Astrocyte (in vitro differentiated cells and primary cell): ENCODE results near the gene ALDH6A1. TPM values are rescaled to one million over a fixed set of nuclear protein-coding genes. Genes with fewer than 3 reads are reported as not detected.

Experiments
- DNase-seq: peaks from one replicate; pipeline ENCODE4 v3.0.0-alpha.2; 2010; ENCODE audit warnings: low read depth
- FAIRE-seq: peaks from 2 replicates; lab custom pipeline; 2011; peaks lifted over from hg19 to GRCh38; lab: Jason Lieb, UNC
- H2AFZ ChIP-seq: 2 replicates; pipeline ENCODE4 v1.6.0; 2012; ENCODE audit warnings: low read depth, low read length, inconsistent platforms
- H3K27ac ChIP-seq: 2 replicates; pipeline ENCODE4 v1.5.1; 2011; ENCODE audit warnings: low read depth, low read length, inconsistent platforms
- H3K27me3 ChIP-seq: 2 replicates; pipeline ENCODE4 v1.6.0; 2011; ENCODE audit warnings: low read length, inconsistent platforms; ENCODE audit not compliant: insufficient read depth
- H3K36me3 ChIP-seq: 2 replicates; pipeline ENCODE4 v1.5.1; 2011; ENCODE audit warnings: low read length, inconsistent platforms; ENCODE audit not compliant: insufficient read depth
- H3K4me1 ChIP-seq: 2 replicates; pipeline ENCODE4 v1.5.1; 2011; ENCODE audit warnings: low read length, inconsistent platforms; ENCODE audit not compliant: insufficient read depth
- H3K4me2 ChIP-seq: 2 replicates; pipeline ENCODE4 v1.6.0; 2012; ENCODE audit warnings: low read length, inconsistent platforms
- H3K4me3 ChIP-seq: 2 replicates; pipeline ENCODE4 v1.5.1; 2011; ENCODE audit warnings: low read depth, mild to moderate bottlenecking, low read length, inconsistent platforms; ENCODE audit not compliant: insufficient read depth
- H3K79me2 ChIP-seq: 2 replicates; pipeline ENCODE4 v1.6.0; 2012; ENCODE audit warnings: mild to moderate bottlenecking, low read length, inconsistent platforms; ENCODE audit not compliant: insufficient read depth
- H3K9ac ChIP-seq: 2 replicates; pipeline ENCODE4 v1.6.0; 2012; ENCODE audit warnings: mild to moderate bottlenecking, low read length, inconsistent platforms
- H3K9me3 ChIP-seq: 2 replicates; pipeline ENCODE4 v1.5.1; 2012; ENCODE audit warnings: low read depth, mild to moderate bottlenecking, low read length, inconsistent platforms; ENCODE audit not compliant: insufficient read depth
- H4K20me1 ChIP-seq: 2 replicates; pipeline ENCODE4 v1.6.0; 2012; ENCODE audit warnings: low read length, inconsistent platforms; ENCODE audit not compliant: insufficient read depth
- H3K27ac Mint-ChIP-seq: one replicate; pipeline ENCODE4 v1.8.0; 2021; ENCODE audit warnings: mild to moderate bottlenecking, mixed read lengths; ENCODE audit not compliant: unreplicated experiment
- H3K27me3 Mint-ChIP-seq: one replicate; pipeline ENCODE4 v1.8.0; 2021; ENCODE audit warnings: low read depth, mixed read lengths; ENCODE audit not compliant: unreplicated experiment
- H3K36me3 Mint-ChIP-seq: one replicate; pipeline ENCODE4 v1.8.0; 2021; ENCODE audit warnings: low read depth, mixed read lengths; ENCODE audit not compliant: unreplicated experiment
- H3K4me1 Mint-ChIP-seq: one replicate; pipeline ENCODE4 v1.8.0; 2021; ENCODE audit warnings: low read depth, mixed read lengths; ENCODE audit not compliant: unreplicated experiment
- H3K4me3 Mint-ChIP-seq: one replicate; pipeline ENCODE4 v1.8.0; 2021; ENCODE audit warnings: mild to moderate bottlenecking, moderate library complexity, mixed read lengths; ENCODE audit not compliant: unreplicated experiment
- H3K9me3 Mint-ChIP-seq: one replicate; pipeline ENCODE4 v1.8.0; 2021; ENCODE audit warnings: mild to moderate bottlenecking, mixed read lengths; ENCODE audit not compliant: unreplicated experiment
- CTCF ChIP-seq: IDR thresholded peaks from 2 replicates; pipeline ENCODE4 v1.5.1; 2011; ENCODE audit warnings: low read depth, mild to moderate bottlenecking, inconsistent platforms, low read length, moderate library complexity; ENCODE audit not compliant: insufficient read depth
- EZH2 ChIP-seq: IDR thresholded peaks from 2 replicates; pipeline ENCODE4 v1.6.1; 2012; ENCODE audit warnings: mild to moderate bottlenecking, low read length, inconsistent platforms; ENCODE audit not compliant: insufficient read depth
- total RNA-seq: library from RNA; stranded (reverse); gene quantifications from 2 replicates; pipeline ENCODE4 v1.2.1, GENCODE V29; 2021

ALDH6A1 gene
- total RNA-seq, 1 donor from 2014 or later = 12.0 TPM

- FAIRE-seq = no peak
Observed at GRCh38 chr14:74085828-74086227, 1.6 kb upstream of the ALDH6A1 start.

GRCh38 chr14:74085047-74085637 is 889 bp upstream of the ALDH6A1 start:
- no peak for TF ChIP-seq EZH2
- no peak for TF ChIP-seq CTCF
- peak overlapping the region; percentile 87 for H3K27ac ChIP-seq
- peaks cover 19% of the 10 kb centered on the region for H3K79me2 ChIP-seq
- peaks cover 6% of the 10 kb centered on the region for H3K4me1 ChIP-seq
- H3K27ac Mint-ChIP-seq = peak overlapping the region; percentile 97
- H4K20me1 ChIP-seq = no peaks in the 10 kb centered on the region
- no peaks in the 10 kb centered on the region for H3K9me3 Mint-ChIP-seq
- H3K9ac ChIP-seq = peak overlapping the region; percentile 96
- peak overlapping the region; percentile 90 for H3K4me2 ChIP-seq
- DNase-seq (peak; percentile 41), FAIRE-seq (no peak)
- no peaks in the 10 kb centered on the region for H3K36me3 ChIP-seq
- no peaks in the 10 kb centered on the region for H3K9me3 ChIP-seq
- no peaks in the 10 kb centered on the region for H3K36me3 Mint-ChIP-seq
- H3K27me3 ChIP-seq = no peaks in the 10 kb centered on the region
- H3K4me1 Mint-ChIP-seq = peaks cover 9% of the 10 kb centered on the region
- H2AFZ ChIP-seq = peak overlapping the region; percentile 78
- H3K4me3 ChIP-seq = peak overlapping the region; percentile 96
- H3K4me3 Mint-ChIP-seq = peak overlapping the region; percentile 97
- no peaks in the 10 kb centered on the region for H3K27me3 Mint-ChIP-seq

More at GRCh38 chr14:74085828-74086227, 1.6 kb upstream of the ALDH6A1 start:
- Histone ChIP-seq H3K79me2 (peaks cover 19% of the 10 kb centered on the region), H2AFZ (no peak overlapping the region), H3K36me3 (no peaks in the 10 kb centered on the region), H3K27me3 (no peaks in the 10 kb centered on the region), H3K4me3 (peak overlapping the region; percentile 96), H3K9ac (peak overlapping the region; percentile 96), H3K4me1 (peaks cover 6% of the 10 kb centered on the region), H4K20me1 (no peaks in the 10 kb centered on the region), H3K4me2 (peak overlapping the region; percentile 90), H3K9me3 (no peaks in the 10 kb centered on the region), H3K27ac (no peak overlapping the region)
- Mint-ChIP-seq H3K4me1 (peaks cover 9% of the 10 kb centered on the region), H3K36me3 (no peaks in the 10 kb centered on the region), H3K27me3 (no peaks in the 10 kb centered on the region), H3K27ac (no peak overlapping the region), H3K9me3 (no peaks in the 10 kb centered on the region), H3K4me3 (peak overlapping the region; percentile 97)
- no peak for DNase-seq
- TF ChIP-seq EZH2 = no peak
- TF ChIP-seq CTCF = no peak

- DNase-seq (no peak), FAIRE-seq (no peak)
- Histone ChIP-seq H3K9ac (peak overlapping the region; percentile 93), H3K79me2 (peaks cover 14% of the 10 kb centered on the region), H2AFZ (peak overlapping the region; percentile 96), H3K9me3 (no peaks in the 10 kb centered on the region), H3K27me3 (no peaks in the 10 kb centered on the region), H3K4me1 (peaks cover 6% of the 10 kb centered on the region), H3K27ac (peak overlapping the region; percentile 70), H4K20me1 (no peaks in the 10 kb centered on the region), H3K4me2 (peak overlapping the region; percentile 100), H3K36me3 (no peaks in the 10 kb centered on the region), H3K4me3 (peak overlapping the region; percentile 88)
- TF ChIP-seq CTCF (no peak), EZH2 (no peak)
- Mint-ChIP-seq H3K36me3 (no peaks in the 10 kb centered on the region), H3K27ac (peak overlapping the region; percentile 59), H3K9me3 (no peaks in the 10 kb centered on the region), H3K4me3 (peak overlapping the region; percentile 97), H3K4me1 (peaks cover 9% of the 10 kb centered on the region), H3K27me3 (no peaks in the 10 kb centered on the region)
Observed at GRCh38 chr14:74083784-74084276, 423 bp downstream of the ALDH6A1 start.
